Mammary epithelial cell (primary cell): ENCODE measurements around the gene MRGPRG.

Source experiments
- CTCF ChIP-seq, 2 donors: IDR thresholded peaks in 1 of 2; conservative IDR thresholded peaks in 1 of 2; 2 replicates each; pipeline ENCODE4 v1.5.1; 2011 to 2012; ENCODE audit warnings: inconsistent platforms in 2 of 2, low read length in 2 of 2, mild to moderate bottlenecking in 2 of 2, control low read depth in 1 of 2, low read depth in 1 of 2; ENCODE audit not compliant: insufficient read depth in 1 of 2; ENCODE audit errors: extremely low read depth in 1 of 2
- EZH2 ChIP-seq: IDR thresholded peaks from 2 replicates; pipeline ENCODE4 v1.6.1; 2012; ENCODE audit warnings: low read length, inconsistent platforms, borderline replicate concordance

- TF ChIP-seq EZH2 (no peak), CTCF (conservative IDR thresholded peaks at IDR 0.05 in 1 of 2, IDR thresholded peaks at IDR 0.05 in 1 of 2; ENCODE audit: extremely low read depth in 1 of 2, insufficient read depth in 1 of 2, low read depth in 1 of 2, low read length in 2 of 2) (no peak)
Observed at GRCh38 chr11:3191586-3192324, 26.9 kb downstream of the MRGPRG start.
